GM19328 (cell line): ENCODE measurements around the gene ADPRH.
"Not testable (repeated sequence)": the region's sequence is repeated elsewhere in the genome, so short reads cannot be mapped to it uniquely, and the experiment has no call there.

Experiments used
- ATAC-seq: cut with Tn5 transposase; IDR thresholded peaks from one replicate; pipeline ENCODE4 v1.9.1; 2021; ENCODE audit warnings: mild to moderate bottlenecking, moderate library complexity; ENCODE audit not compliant: unreplicated experiment

The ADPRH gene

GRCh38 chr3:119579366-119580066, at the start of gene ADPRH:
Gene ADPRH (plus strand): TSS chr3:119579492. CDS start chr3:119582170, 2,678 bp downstream.
- peak; percentile 50 for ATAC-seq

- ATAC-seq: no peak
Observed at GRCh38 chr3:119529883-119530282, 49.4 kb upstream of the ADPRH start.

- no peak for ATAC-seq
Observed at GRCh38 chr3:119530456-119530855, 48.8 kb upstream of the ADPRH start.

GRCh38 chr3:119531151-119531550, 48.1 kb upstream of the ADPRH start:
- ATAC-seq: no peak

GRCh38 chr3:119534296-119534695, 45.0 kb upstream of the ADPRH start:
- no peak for ATAC-seq

GRCh38 chr3:119536757-119537156, 42.5 kb upstream of the ADPRH start:
- ATAC-seq: no peak

GRCh38 chr3:119538772-119539171, 40.5 kb upstream of the ADPRH start:
- no peak for ATAC-seq

GRCh38 chr3:119541547-119541946, 37.7 kb upstream of the ADPRH start:
- no peak for ATAC-seq

GRCh38 chr3:119542168-119542767, 37.0 kb upstream of the ADPRH start:
- ATAC-seq: no peak

- no peak for ATAC-seq
Observed at GRCh38 chr3:119543147-119543546, 36.1 kb upstream of the ADPRH start.

- ATAC-seq: no peak
Observed at GRCh38 chr3:119547227-119547626, 32.1 kb upstream of the ADPRH start.

- ATAC-seq: no peak
Observed at GRCh38 chr3:119548341-119548740, 31.0 kb upstream of the ADPRH start.

- no peak for ATAC-seq
Observed at GRCh38 chr3:119550192-119550910, 28.9 kb upstream of the ADPRH start.

GRCh38 chr3:119551598-119551997, 27.7 kb upstream of the ADPRH start:
- ATAC-seq: no peak

- ATAC-seq: not testable (repeated sequence)
Observed at GRCh38 chr3:119552928-119553327, 26.4 kb upstream of the ADPRH start.

GRCh38 chr3:119553823-119554415, 25.4 kb upstream of the ADPRH start:
- no peak for ATAC-seq

GRCh38 chr3:119555309-119555735, 24.0 kb upstream of the ADPRH start:
- no peak for ATAC-seq

GRCh38 chr3:119555929-119556328, 23.4 kb upstream of the ADPRH start:
- ATAC-seq: no peak

GRCh38 chr3:119557192-119557876, 22.0 kb upstream of the ADPRH start:
- no peak for ATAC-seq

- no peak for ATAC-seq
Observed at GRCh38 chr3:119557877-119558269, 21.4 kb upstream of the ADPRH start.
